SK-N-SH treated with all-trans-retinoic acid at 6 μM for 48 hours (cell line): ENCODE measurements around the gene HACD4.

Source experiments
- ATAC-seq: fragments of 200-7000 bp; cut with Tn5 transposase; 3 replicates; pipeline ENCODE4 v1.9.1; 2020; ENCODE audit warnings: mild to moderate bottlenecking, moderate library complexity
- ARNTL ChIP-seq: fragments of 450-650 bp; formaldehyde crosslinking; IDR thresholded peaks from 2 replicates; pipeline ENCODE4 v1.5.0; 2020; ENCODE audit warnings: low read depth, mild to moderate bottlenecking, moderate library complexity, borderline replicate concordance
- BACH2 ChIP-seq: fragments of 250-450 bp; sonication (Bioruptor Pico); IDR thresholded peaks from 2 replicates; pipeline ENCODE4 v1.9.0; 2021; ENCODE audit warnings: mild to moderate bottlenecking, borderline replicate concordance
- CSDC2 ChIP-seq: fragments of 250-450 bp; sonication (Bioruptor Pico); IDR thresholded peaks from 2 replicates; pipeline ENCODE4 v1.5.0; 2020; ENCODE audit warnings: mild to moderate bottlenecking, moderate library complexity
- CSRNP3 ChIP-seq: fragments of 250-450 bp; sonication (Bioruptor Pico); IDR thresholded peaks from 2 replicates; pipeline ENCODE4 v1.5.1; 2021; ENCODE audit warnings: mild to moderate bottlenecking, moderate library complexity
- ESRRG ChIP-seq: fragments of 250-450 bp; sonication (Bioruptor Pico); IDR thresholded peaks from 2 replicates; pipeline ENCODE4 v1.6.1; 2021; ENCODE audit warnings: mild to moderate bottlenecking
- GLIS3 ChIP-seq: fragments of 250-450 bp; sonication (Bioruptor Pico); IDR thresholded peaks from 2 replicates; pipeline ENCODE4 v1.5.0; 2020; ENCODE audit warnings: mild to moderate bottlenecking, moderate library complexity
- ISL1 ChIP-seq: fragments of 250-450 bp; sonication (Bioruptor Pico); IDR thresholded peaks from 2 replicates; pipeline ENCODE4 v2.1.2; 2022; ENCODE audit warnings: mild to moderate bottlenecking, moderate library complexity
- OSR1 ChIP-seq: fragments of 250-450 bp; sonication (Bioruptor Pico); IDR thresholded peaks from 2 replicates; pipeline ENCODE4 v1.8.0; 2022; ENCODE audit warnings: moderate library complexity, mild to moderate bottlenecking, inconsistent platforms
- PATZ1 ChIP-seq: fragments of 250-450 bp; sonication (Bioruptor Pico); IDR thresholded peaks from 2 replicates; pipeline ENCODE4 v1.8.0; 2020; ENCODE audit warnings: mild to moderate bottlenecking, moderate library complexity, borderline replicate concordance
- POU6F1 ChIP-seq: fragments of 250-450 bp; sonication (Bioruptor Pico); IDR thresholded peaks from 2 replicates; pipeline ENCODE4 v1.8.0; 2021; ENCODE audit warnings: low read depth, mild to moderate bottlenecking, moderate library complexity, borderline replicate concordance
- PPARA ChIP-seq: fragments of 250-450 bp; sonication (Bioruptor Pico); IDR thresholded peaks from 2 replicates; pipeline ENCODE4 v1.5.0; 2020; ENCODE audit warnings: mild to moderate bottlenecking, borderline replicate concordance
- RARB ChIP-seq: fragments of 250-450 bp; sonication (Bioruptor Pico); IDR thresholded peaks from 2 replicates; pipeline ENCODE4 v1.8.0; 2021; ENCODE audit warnings: mild to moderate bottlenecking, moderate library complexity
- SNAI2 ChIP-seq: fragments of 250-450 bp; sonication (Bioruptor Pico); IDR thresholded peaks from 2 replicates; pipeline ENCODE4 v1.5.0; 2020; ENCODE audit warnings: mild to moderate bottlenecking, moderate library complexity
- TCF4 ChIP-seq: fragments of 250-450 bp; sonication (Bioruptor Pico); IDR thresholded peaks from 2 replicates; pipeline ENCODE4 v1.8.0; 2021; ENCODE audit warnings: mild to moderate bottlenecking, moderate library complexity, borderline replicate concordance
- TOX ChIP-seq: fragments of 250-450 bp; sonication (Bioruptor Pico); IDR thresholded peaks from 2 replicates; pipeline ENCODE4 v1.8.0; 2021; ENCODE audit warnings: mild to moderate bottlenecking, moderate library complexity, borderline replicate concordance
- TSHZ2 ChIP-seq: fragments of 250-450 bp; sonication (Bioruptor Pico); IDR thresholded peaks from 2 replicates; pipeline ENCODE4 v1.5.0; 2020; ENCODE audit warnings: mild to moderate bottlenecking, moderate library complexity
- ZC3H10 ChIP-seq: fragments of 250-450 bp; sonication (Bioruptor Pico); IDR thresholded peaks from 2 replicates; pipeline ENCODE4 v1.5.1; 2021; ENCODE audit warnings: mild to moderate bottlenecking, moderate library complexity
- ZFP3 ChIP-seq: fragments of 250-450 bp; sonication (Bioruptor Pico); IDR thresholded peaks from 2 replicates; pipeline ENCODE4 v1.5.0; 2020; ENCODE audit warnings: mild to moderate bottlenecking, moderate library complexity
- ZFP30 ChIP-seq: fragments of 450-650 bp; formaldehyde crosslinking; IDR thresholded peaks from 2 replicates; pipeline ENCODE4 v1.5.0; 2022; ENCODE audit warnings: mild to moderate bottlenecking, moderate library complexity
- ZNF565 ChIP-seq: fragments of 450-650 bp; formaldehyde crosslinking; conservative IDR thresholded peaks from 2 replicates; pipeline ENCODE4 v1.5.0; 2020; ENCODE audit warnings: low read depth, mild to moderate bottlenecking, moderate library complexity
- ZNF70 ChIP-seq: fragments of 450-650 bp; formaldehyde crosslinking; IDR thresholded peaks from 2 replicates; pipeline ENCODE4 v1.5.0; 2020; ENCODE audit warnings: mild to moderate bottlenecking, moderate library complexity
- ZNF8 ChIP-seq: fragments of 450-650 bp; formaldehyde crosslinking; IDR thresholded peaks from 2 replicates; pipeline ENCODE4 v1.5.0; 2020; ENCODE audit warnings: mild to moderate bottlenecking, moderate library complexity

The HACD4 gene

GRCh38 chr9:20997503-20998076, 33.9 kb downstream of the HACD4 start:
- no peak for ATAC-seq
- TF ChIP-seq ZFP30: no peak
- no peak for TF ChIP-seq BACH2
- TF ChIP-seq ZNF70: no peak
- no peak for TF ChIP-seq ZNF565 (CRISPR knock-in tag)
- TF ChIP-seq, all 23 proteins: peak for 0

- no peak for ATAC-seq
- TF ChIP-seq ESRRG (CRISPR knock-in tag) (no peak), GLIS3 (CRISPR knock-in tag) (no peak), TCF4 (CRISPR knock-in tag) (no peak), ARNTL (no peak), ZFP30 (no peak), ZFP3 (CRISPR knock-in tag) (no peak), ISL1 (CRISPR knock-in tag) (no peak), PPARA (CRISPR knock-in tag) (no peak), ZC3H10 (CRISPR knock-in tag) (no peak), CSRNP3 (CRISPR knock-in tag) (no peak), ZNF8 (CRISPR knock-in tag) (no peak)
These were observed 34.6 kb downstream of the HACD4 start for GRCh38 chr9:20996809-20997208.

- ATAC-seq: no peak
- no peak for TF ChIP-seq SNAI2
- no peak for TF ChIP-seq ARNTL
- no peak for TF ChIP-seq ESRRG (CRISPR knock-in tag)
- TF ChIP-seq PPARA (CRISPR knock-in tag): no peak
- no peak for TF ChIP-seq CSDC2 (CRISPR knock-in tag)
- no peak for TF ChIP-seq TSHZ2
- TF ChIP-seq ZNF8 (CRISPR knock-in tag): no peak
- TF ChIP-seq PATZ1: no peak
- no peak for TF ChIP-seq RARB
- TF ChIP-seq ZNF565 (CRISPR knock-in tag): no peak
- no peak for TF ChIP-seq GLIS3 (CRISPR knock-in tag)
These were observed 35.8 kb downstream of the HACD4 start for GRCh38 chr9:20995616-20996015.

GRCh38 chr9:20994486-20994885, 37.0 kb downstream of the HACD4 start:
- TF ChIP-seq POU6F1 (CRISPR knock-in tag): no peak
- no peak for TF ChIP-seq TOX
- no peak for TF ChIP-seq ISL1 (CRISPR knock-in tag)
- TF ChIP-seq OSR1: no peak
- no peak for TF ChIP-seq SNAI2
- no peak for TF ChIP-seq PPARA (CRISPR knock-in tag)
- no peak for TF ChIP-seq TCF4 (CRISPR knock-in tag)
- TF ChIP-seq ZNF8 (CRISPR knock-in tag): no peak
- no peak for TF ChIP-seq CSDC2 (CRISPR knock-in tag)
- no peak for TF ChIP-seq ZFP30
- no peak for TF ChIP-seq RARB
- no peak for TF ChIP-seq PATZ1
- no peak for TF ChIP-seq ZNF565 (CRISPR knock-in tag)
- TF ChIP-seq GLIS3 (CRISPR knock-in tag): no peak
- TF ChIP-seq ESRRG (CRISPR knock-in tag): no peak
- ATAC-seq: no peak
